ENCODE results near the gene GRIK4.

GRCh38 chr11:120883404-120884080 is 372.0 kb downstream of the GRIK4 start:
- TF ChIP-seq EZH2 (IDR thresholded peaks at IDR 0.05; ENCODE audit: borderline replicate concordance, low read depth, low read length, severe bottlenecking): no peak
- TF ChIP-seq MAX (IDR thresholded peaks at IDR 0.05; ENCODE audit: insufficient read depth, insufficient read length): no peak
- TF ChIP-seq, protein P1, sequence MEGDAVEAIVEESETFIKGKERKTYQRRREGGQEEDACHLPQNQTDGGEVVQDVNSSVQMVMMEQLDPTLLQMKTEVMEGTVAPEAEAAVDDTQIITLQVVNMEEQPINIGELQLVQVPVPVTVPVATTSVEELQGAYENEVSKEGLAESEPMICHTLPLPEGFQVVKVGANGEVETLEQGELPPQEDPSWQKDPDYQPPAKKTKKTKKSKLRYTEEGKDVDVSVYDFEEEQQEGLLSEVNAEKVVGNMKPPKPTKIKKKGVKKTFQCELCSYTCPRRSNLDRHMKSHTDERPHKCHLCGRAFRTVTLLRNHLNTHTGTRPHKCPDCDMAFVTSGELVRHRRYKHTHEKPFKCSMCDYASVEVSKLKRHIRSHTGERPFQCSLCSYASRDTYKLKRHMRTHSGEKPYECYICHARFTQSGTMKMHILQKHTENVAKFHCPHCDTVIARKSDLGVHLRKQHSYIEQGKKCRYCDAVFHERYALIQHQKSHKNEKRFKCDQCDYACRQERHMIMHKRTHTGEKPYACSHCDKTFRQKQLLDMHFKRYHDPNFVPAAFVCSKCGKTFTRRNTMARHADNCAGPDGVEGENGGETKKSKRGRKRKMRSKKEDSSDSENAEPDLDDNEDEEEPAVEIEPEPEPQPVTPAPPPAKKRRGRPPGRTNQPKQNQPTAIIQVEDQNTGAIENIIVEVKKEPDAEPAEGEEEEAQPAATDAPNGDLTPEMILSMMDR (IDR thresholded peaks at IDR 0.05; ENCODE audit: extremely low read depth in 1 of 2, insufficient read depth in 1 of 2, low read depth in 1 of 2, low read length in 2 of 2): no peak
- TF ChIP-seq POLR2AphosphoS5 (IDR thresholded peaks at IDR 0.05; ENCODE audit: insufficient read depth, low read depth, low read length): no peak
- TF ChIP-seq MYC (IDR thresholded peaks at IDR 0.05; ENCODE audit: low read depth, low read length): no peak
